Gastroesophageal sphincter (tissue), 3 donors: ENCODE measurements around the gene BANP.
A peak's percentile ranks its signal among the peaks of the same experiment; 100 is the strongest.
"Not testable (repeated sequence)": the region's sequence is repeated elsewhere in the genome, so short reads cannot be mapped to it uniquely, and the experiment has no call there.

Source experiments
- CTCF ChIP-seq, 4 experiments: fragments of 200-600 bp in 2 of 4; fragments of 450-650 bp in 2 of 4; sonication (generic) in 1 of 4; IDR thresholded peaks; one replicate each; pipeline ENCODE4 v1.5.1; 2017 to 2019; ENCODE audit warnings: antibody characterized with exemption in 4 of 4, mild to moderate bottlenecking in 2 of 4, moderate library complexity in 2 of 4
- POLR2A ChIP-seq, 2 donors: fragments of 450-650 bp; IDR thresholded peaks; one replicate each; pipeline ENCODE4 v1.6.1; 2017; ENCODE audit warnings: antibody characterized with exemption in 2 of 2, mild to moderate bottlenecking in 2 of 2, moderate library complexity in 1 of 2
- POLR2AphosphoS5 ChIP-seq: sonication (generic); formaldehyde crosslinking; IDR thresholded peaks from one replicate; pipeline ENCODE4 v1.6.1; 2017; ENCODE audit warnings: antibody characterized with exemption

DNA sequence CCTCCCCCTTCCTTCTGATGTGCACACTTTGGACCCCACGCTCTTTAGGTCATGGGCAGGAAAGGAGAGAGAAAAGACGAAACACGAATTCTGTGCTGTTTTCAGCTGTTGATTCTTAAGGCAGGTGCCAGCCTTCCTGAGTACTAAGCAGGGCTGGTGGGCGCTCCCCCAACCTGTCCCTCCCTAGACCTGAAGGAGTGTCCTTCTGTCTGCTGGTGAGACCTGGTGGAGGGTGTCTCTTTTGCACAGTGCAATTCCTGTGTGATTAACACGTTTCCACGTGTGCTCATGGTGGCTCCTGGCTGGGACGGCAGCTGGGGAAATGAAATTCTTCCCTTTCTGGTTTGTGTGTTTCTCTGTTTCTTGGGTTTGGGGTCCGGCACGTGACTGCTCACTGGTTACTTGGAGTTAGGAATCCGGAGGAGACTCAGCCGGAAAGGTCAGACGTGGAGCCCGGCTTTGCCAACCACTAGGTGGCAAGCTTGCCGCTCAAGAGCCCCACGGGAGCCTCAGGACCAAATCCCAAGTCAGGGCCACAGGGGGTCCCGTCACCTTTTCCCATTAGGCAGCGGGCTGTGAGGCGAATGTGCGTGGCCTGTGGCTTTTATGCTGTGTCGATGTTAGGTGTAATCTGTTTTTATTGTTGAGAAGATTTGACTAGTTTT, 32.0 kb downstream of the BANP start:
- TF ChIP-seq CTCF (IDR thresholded peaks at IDR 0.05): peak in 2 of 4 experiments; percentile 22 to 56
- TF ChIP-seq POLR2AphosphoS5; POLR2A (IDR thresholded peaks at IDR 0.05): not testable (repeated sequence)
